ENCODE measurements around the gene RASSF8. TPM values are rescaled to one million over a fixed set of nuclear protein-coding genes. Genes with fewer than 3 reads are reported as not detected.
A peak's percentile ranks its signal among the peaks of the same experiment; 100 is the strongest.

RASSF8 gene
- total and polyA plus RNA-seq, 8 donors, result 3.7 to 66.8 (median 10.5) TPM

GRCh38 chr12:25996677-25997076 lies 38.2 kb downstream of the RASSF8 start:
- WGBS, 5 donors, result 91 to 100% (median 94%) methylated on average over 1 of the region's 1 CpG
- intact Hi-C loops (cut with DNase I; ENCODE audit: low total_unique reads), result no loop called here
- H3K27ac ChIP-seq, result peak overlapping the region in 2 of 5 donors; percentile 62 to 71
- no peak overlapping the region for H3K4me3 ChIP-seq
- TF ChIP-seq POLR2A (IDR thresholded peaks at IDR 0.05) (no peak), POLR2AphosphoS5 (IDR thresholded peaks at IDR 0.05) (no peak), EP300 (IDR thresholded peaks at IDR 0.05) (no peak), CTCF (IDR thresholded peaks at IDR 0.05) (no peak)
- peaks cover 0 to 56% (median 26%) of the 10 kb centered on the region in 4 donors for H3K4me1 ChIP-seq
- no peaks in the 10 kb centered on the region for H3K36me3 ChIP-seq
- no peaks in the 10 kb centered on the region for H3K27me3 ChIP-seq
- DNase-seq, result no peak
- H3K9me3 ChIP-seq, result no peaks in the 10 kb centered on the region

- Histone ChIP-seq H3K36me3 (no peaks in the 10 kb centered on the region), H3K4me3 (no peak overlapping the region), H3K4me1 (peaks cover 0 to 49% (median 24%) of the 10 kb centered on the region in 4 donors), H3K27me3 (no peaks in the 10 kb centered on the region), H3K9me3 (no peaks in the 10 kb centered on the region), H3K27ac (peak overlapping the region in 2 of 5 donors; percentile 5 to 71)
- intact Hi-C loops (cut with DNase I; ENCODE audit: low total_unique reads), result no loop called here
- peak in 1 of 2 donors; percentile 41 for DNase-seq
- 69 to 82% (median 74%) methylated on average over 6 of the region's 6 CpGs for WGBS, 5 donors
- TF ChIP-seq POLR2AphosphoS5 (IDR thresholded peaks at IDR 0.05) (peak in 1 of 3 donors; percentile 14), EP300 (IDR thresholded peaks at IDR 0.05) (no peak), POLR2A (IDR thresholded peaks at IDR 0.05) (no peak)
Observed at GRCh38 chr12:25997201-25997963, 38.9 kb downstream of the RASSF8 start.

- 90 to 97% (median 94%) methylated on average over 4 of the region's 4 CpGs for WGBS, 5 donors
- DNase-seq, result no peak
- no peak for TF ChIP-seq POLR2A (IDR thresholded peaks at IDR 0.05)
- no peak for TF ChIP-seq POLR2AphosphoS5 (IDR thresholded peaks at IDR 0.05)
- TF ChIP-seq CTCF (IDR thresholded peaks at IDR 0.05), result no peak
- no peak for TF ChIP-seq EP300 (IDR thresholded peaks at IDR 0.05)
- Histone ChIP-seq H3K9me3 (peaks cover 0 to 5% (median 0%) of the 10 kb centered on the region in 4 donors), H3K27me3 (no peaks in the 10 kb centered on the region), H3K27ac (no peak overlapping the region), H3K4me1 (peaks cover 0 to 17% (median 10%) of the 10 kb centered on the region in 4 donors), H3K4me3 (no peak overlapping the region), H3K36me3 (peaks cover 0 to 4% (median 0%) of the 10 kb centered on the region in 4 donors)
- intact Hi-C loops (cut with DNase I; ENCODE audit: low total_unique reads), result no loop called here
Observed at GRCh38 chr12:26000898-26001297, 42.4 kb downstream of the RASSF8 start.

- H3K36me3 ChIP-seq, result peaks cover 0 to 4% (median 0%) of the 10 kb centered on the region in 4 donors
- WGBS, 5 donors, result 60 to 70% (median 68%) methylated on average over 2 of the region's 2 CpGs
- TF ChIP-seq POLR2A (IDR thresholded peaks at IDR 0.05) (no peak), POLR2AphosphoS5 (IDR thresholded peaks at IDR 0.05) (no peak), CTCF (IDR thresholded peaks at IDR 0.05) (no peak), EP300 (IDR thresholded peaks at IDR 0.05) (no peak)
- peaks cover 0 to 17% (median 9%) of the 10 kb centered on the region in 4 donors for H3K4me1 ChIP-seq
- H3K9me3 ChIP-seq, result peaks cover 0 to 5% (median 0%) of the 10 kb centered on the region in 4 donors
- intact Hi-C loops (cut with DNase I; ENCODE audit: low total_unique reads), result no loop called here
- H3K4me3 ChIP-seq, result no peak overlapping the region
- no peaks in the 10 kb centered on the region for H3K27me3 ChIP-seq
- DNase-seq, result no peak
- no peak overlapping the region for H3K27ac ChIP-seq
Observed at GRCh38 chr12:26001530-26001929, 43.0 kb downstream of the RASSF8 start.

DNA sequence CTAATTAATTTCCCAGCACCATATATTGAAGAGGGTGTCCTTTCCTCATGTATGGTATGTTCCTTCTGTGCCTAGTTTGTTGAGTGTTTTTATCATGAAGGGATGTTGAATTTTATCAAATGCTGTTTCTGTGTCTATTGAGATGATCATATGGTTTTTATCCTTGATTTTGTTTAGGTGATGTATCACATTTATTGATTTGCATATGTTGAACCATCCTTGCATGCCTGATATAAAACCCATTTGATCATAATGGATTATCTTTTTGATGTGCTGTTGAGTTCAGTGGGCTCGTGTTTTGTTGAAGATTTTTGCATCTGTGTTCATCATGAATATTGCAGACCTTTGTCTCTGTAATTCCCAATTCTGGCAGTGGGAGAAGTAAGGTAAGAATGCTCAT lies 44.6 kb downstream of the RASSF8 start:
- Histone ChIP-seq H3K4me1 (peaks cover 0 to 12% (median 7%) of the 10 kb centered on the region in 4 donors), H3K36me3 (peaks cover 0 to 4% (median 0%) of the 10 kb centered on the region in 4 donors), H3K9me3 (peaks cover 0 to 5% (median 0%) of the 10 kb centered on the region in 4 donors), H3K27me3 (no peaks in the 10 kb centered on the region), H3K4me3 (no peak overlapping the region), H3K27ac (no peak overlapping the region)
- intact Hi-C loops (cut with DNase I; ENCODE audit: low total_unique reads), result no loop called here
- WGBS, 5 donors, result 78 to 97% (median 91%) methylated on average over 1 of the region's 1 CpG
- DNase-seq, result no peak
- no peak for TF ChIP-seq CTCF (IDR thresholded peaks at IDR 0.05)
- no peak for TF ChIP-seq POLR2A (IDR thresholded peaks at IDR 0.05)
- TF ChIP-seq POLR2AphosphoS5 (IDR thresholded peaks at IDR 0.05), result no peak
- no peak for TF ChIP-seq EP300 (IDR thresholded peaks at IDR 0.05)
